K562 (cell line): Measurements from ENCODE around the gene SMPDL3B. TPM values are rescaled to one million over a fixed set of nuclear protein-coding genes. Genes with fewer than 3 reads are reported as not detected.

ENCODE experiments used
- CSDE1 ChIP-seq, 2 experiments: fragments of 450-650 bp; IDR thresholded peaks; 2 replicates each; pipeline ENCODE4 v1.6.1; 2016; ENCODE audit warnings: mild to moderate bottlenecking in 1 of 2
- E2F6 ChIP-seq, 2 experiments: IDR thresholded peaks; 2 replicates each; pipeline ENCODE4 v1.6.1; 2011; ENCODE audit warnings: borderline replicate concordance in 1 of 2, control low read depth in 1 of 2, low read depth in 1 of 2, low read length in 1 of 2, mild to moderate bottlenecking in 1 of 2, mixed read lengths in 1 of 2, moderate library complexity in 1 of 2; ENCODE audit not compliant: insufficient read depth in 1 of 2, insufficient read length in 1 of 2, poor library complexity in 1 of 2, severe bottlenecking in 1 of 2; ENCODE audit errors: extremely low read depth in 1 of 2
- FOSL1 ChIP-seq: fragments of 200-800 bp; sonication (Bioruptor generic); conservative IDR thresholded peaks from 2 replicates; pipeline ENCODE4 v1.6.1; 2016; ENCODE audit warnings: missing genetic modification characterization, missing compliant biosample characterization
- HDAC2 ChIP-seq: fragments of 450-650 bp; IDR thresholded peaks from 2 replicates; pipeline ENCODE4 v1.6.1; 2016; ENCODE audit warnings: mild to moderate bottlenecking
- KLF13 ChIP-seq: fragments of 450-650 bp; IDR thresholded peaks from 2 replicates; pipeline ENCODE4 v1.6.1; 2016; ENCODE audit warnings: missing genetic modification characterization, low read depth, mild to moderate bottlenecking, missing compliant biosample characterization, moderate library complexity, borderline replicate concordance
- RERE ChIP-seq: sonication (generic); formaldehyde crosslinking; IDR thresholded peaks from 2 replicates; pipeline ENCODE4 v1.8.0; 2023; ENCODE audit warnings: missing genetic modification reagents, mild to moderate bottlenecking, borderline replicate concordance
- TOE1 ChIP-seq, 2 experiments: fragments of 450-650 bp in 1 of 2; sonication (generic) in 1 of 2; formaldehyde crosslinking in 1 of 2; IDR thresholded peaks; 2 replicates each; pipeline versions ENCODE4 v1.7.1 to v1.8.0; 2016 to 2022; ENCODE audit warnings: borderline replicate concordance in 2 of 2, mild to moderate bottlenecking in 2 of 2, antibody characterized with exemption in 1 of 2, inconsistent platforms in 1 of 2, low read depth in 1 of 2, missing genetic modification reagents in 1 of 2, moderate library complexity in 1 of 2
- TRIM24 ChIP-seq, 2 experiments: fragments of 450-650 bp; IDR thresholded peaks; 2 replicates each; pipeline ENCODE4 v1.6.1; 2016
- ZNF165 ChIP-seq: fragments of 250-450 bp; sonication (Bioruptor Pico); IDR thresholded peaks from 2 replicates; pipeline ENCODE4 v1.4.0; 2020; ENCODE audit warnings: borderline replicate concordance
- ZNF592 ChIP-seq: fragments of 450-650 bp; IDR thresholded peaks from 2 replicates; pipeline ENCODE4 v1.6.1; 2017; ENCODE audit warnings: antibody characterized with exemption, mild to moderate bottlenecking
- polyA plus RNA-seq, 8 experiments: library from polyadenylated mRNA; depleted of rRNA in 4 of 8; stranded (reverse) in 5 of 8; unstranded in 3 of 8; fragments of >200 nt; fragmentation: Nextera tagmentation in 2 of 8; fragmentation: Illumina TruSeq in 1 of 8; extraction: Ambion mirVana in 2 of 8; extraction: Trizol in 1 of 8; gene quantifications; 2 replicates each; pipeline versions ENCODE4 v1.2.1 to v1.2.3, GENCODE V29; 2011 to 2014; ENCODE audit warnings: inconsistent platforms in 1 of 8, missing spikeins in 1 of 8
- total RNA-seq, 7 experiments: library from RNA; depleted of rRNA in 6 of 7; stranded (reverse); fragments of >200 nt in 6 of 7; fragmentation: Illumina TruSeq in 2 of 7; extraction: Trizol in 2 of 7; gene quantifications; 2 replicates each; pipeline versions ENCODE4 v1.2.1 to v1.2.3, GENCODE V29; 2011 to 2021; ENCODE audit warnings: low replicate concordance in 1 of 7

The SMPDL3B gene
- total and polyA plus RNA-seq, 9 of the 15 experiments (the other 6 are each of a cell fraction or from before 2014, with no cell fraction given) = 0.07 to 1.2 (median 0.73) TPM

GRCh38 chr1:27915082-27915575, 19.7 kb upstream of the SMPDL3B start (continued):
- TF ChIP-seq HDAC2 (peak; percentile 37; the same call in 1 of the 2 replicates), KLF13 (tag) (0 out of 2 replicates have a peak, but pooled peaks have one; percentile 1), ZNF165 (CRISPR knock-in tag) (0 out of 2 replicates have a peak, but pooled peaks have one; percentile 41), TRIM24 (IDR thresholded peaks at IDR 0.05) (peak in 1 of 2 experiments; percentile 1; a peak in 2 of 4 replicates), RERE (peak; percentile 88; the same call in 1 of the 2 replicates), CSDE1 (IDR thresholded peaks at IDR 0.05) (0 out of 4 replicates have a peak, but pooled peaks of 1 of the 2 experiments have one; percentile 1), FOSL1 (tag) (0 out of 2 replicates have a peak, but pooled peaks have one; percentile 12), ZNF592 (no peak), E2F6 (IDR thresholded peaks at IDR 0.05; ENCODE audit: borderline replicate concordance in 1 of 2, extremely low read depth in 1 of 2, insufficient read depth in 1 of 2, insufficient read length in 1 of 2, low read depth in 1 of 2, low read length in 1 of 2, poor library complexity in 1 of 2, severe bottlenecking in 1 of 2) (peak in 1 of 2 experiments; percentile 90), TOE1 (IDR thresholded peaks at IDR 0.05; ENCODE audit: borderline replicate concordance) (0 out of 2 replicates have a peak, but pooled peaks have one; percentile 21), TOE1 (CRISPR knock-in tag; IDR thresholded peaks at IDR 0.05; ENCODE audit: borderline replicate concordance, low read depth) (no peak)
